ENCODE measurements around the gene GRB14.
"Not testable (repeated sequence)": the region's sequence is repeated elsewhere in the genome, so short reads cannot be mapped to it uniquely, and the experiment has no call there.

The GRB14 gene

GRCh38 chr2:164478205-164478604 lies 143.1 kb downstream of the GRB14 start:
- DNase-seq: no peak

DNA sequence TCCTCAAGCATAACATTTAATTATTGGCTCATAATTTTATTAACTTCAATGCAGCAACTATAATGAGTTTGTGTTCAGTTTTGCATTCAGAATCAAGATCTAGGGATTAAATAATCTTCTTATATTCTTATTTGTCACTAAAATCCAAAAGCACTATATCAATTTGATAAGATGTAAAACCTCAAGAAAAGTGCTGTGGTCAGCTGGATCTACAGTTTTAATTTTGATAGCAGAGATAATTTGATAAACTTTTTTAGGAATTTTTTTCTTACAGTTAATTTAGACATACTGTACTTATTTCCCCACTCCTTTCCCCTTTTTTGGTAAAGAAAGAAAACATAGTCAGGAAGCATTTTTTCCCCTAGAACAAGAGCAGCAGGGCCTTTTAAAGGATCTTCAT lies 146.4 kb downstream of the GRB14 start:
- no peak for DNase-seq

DNA sequence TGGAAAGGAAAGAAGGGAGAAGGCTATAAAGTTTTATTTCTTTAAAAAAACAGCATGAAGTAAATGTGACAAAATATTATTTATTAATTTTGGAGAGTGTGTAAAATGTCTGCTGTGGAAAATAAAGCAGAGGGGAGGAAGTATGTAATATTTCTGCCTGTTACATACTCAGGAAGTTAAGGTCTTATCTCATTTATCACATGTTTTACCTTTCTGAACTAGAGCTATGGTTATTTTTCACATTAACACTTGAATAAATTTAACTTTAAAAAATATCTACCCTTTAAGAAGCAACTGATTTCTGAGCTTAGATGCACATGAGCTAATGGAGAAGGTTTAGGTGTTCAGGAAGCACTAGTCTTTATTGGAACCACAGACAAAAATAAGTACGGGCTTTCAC lies 148.3 kb downstream of the GRB14 start:
- DNase-seq: no peak

DNA sequence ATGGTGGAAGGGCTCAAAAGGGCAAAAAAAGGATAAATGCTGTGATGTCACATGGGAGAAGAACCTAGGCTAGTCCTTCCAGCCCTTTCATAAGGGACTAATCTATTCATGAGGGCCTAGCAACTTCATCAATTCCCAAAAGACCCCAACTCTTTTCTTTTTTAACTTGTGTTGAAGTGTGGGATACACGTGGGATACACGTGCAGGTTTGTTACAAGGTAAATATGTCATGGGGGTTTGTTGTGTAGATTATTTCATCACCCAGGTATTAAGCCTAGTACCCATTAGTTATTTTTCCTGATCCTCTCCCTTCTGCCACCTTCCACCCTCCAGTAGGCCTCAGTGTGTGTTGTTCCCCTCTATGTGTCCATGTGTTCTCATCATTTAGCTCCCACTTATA lies 156.2 kb downstream of the GRB14 start:
- DNase-seq: not testable (repeated sequence)

GRCh38 chr2:164464376-164464775 lies 156.9 kb downstream of the GRB14 start:
- no peak for DNase-seq

GRCh38 chr2:164458792-164459191 lies 162.5 kb downstream of the GRB14 start:
- DNase-seq: no peak

DNA sequence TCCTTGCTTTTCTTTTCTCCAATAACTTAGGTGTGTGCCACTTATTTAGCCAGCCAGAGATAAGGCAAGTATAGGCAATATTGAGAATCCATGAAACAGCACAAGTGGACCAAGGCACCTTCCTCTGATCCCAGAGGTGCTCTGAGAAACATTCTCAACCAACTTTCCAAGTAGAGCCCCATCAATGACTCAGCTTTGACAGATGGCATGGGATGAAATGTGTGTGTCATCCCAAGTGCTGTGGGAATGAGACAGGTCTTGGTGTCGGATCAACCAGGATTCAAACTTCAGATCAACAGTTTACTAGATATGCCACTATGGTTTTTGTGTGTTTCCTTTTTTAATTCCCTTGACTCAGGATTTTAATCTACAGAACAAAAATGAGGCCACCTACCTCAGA lies 164.0 kb downstream of the GRB14 start:
- DNase-seq: no peak

- DNase-seq: peak; percentile 39
Measured at GRCh38 chr2:164456619-164457018, 164.7 kb downstream of the GRB14 start.

DNA sequence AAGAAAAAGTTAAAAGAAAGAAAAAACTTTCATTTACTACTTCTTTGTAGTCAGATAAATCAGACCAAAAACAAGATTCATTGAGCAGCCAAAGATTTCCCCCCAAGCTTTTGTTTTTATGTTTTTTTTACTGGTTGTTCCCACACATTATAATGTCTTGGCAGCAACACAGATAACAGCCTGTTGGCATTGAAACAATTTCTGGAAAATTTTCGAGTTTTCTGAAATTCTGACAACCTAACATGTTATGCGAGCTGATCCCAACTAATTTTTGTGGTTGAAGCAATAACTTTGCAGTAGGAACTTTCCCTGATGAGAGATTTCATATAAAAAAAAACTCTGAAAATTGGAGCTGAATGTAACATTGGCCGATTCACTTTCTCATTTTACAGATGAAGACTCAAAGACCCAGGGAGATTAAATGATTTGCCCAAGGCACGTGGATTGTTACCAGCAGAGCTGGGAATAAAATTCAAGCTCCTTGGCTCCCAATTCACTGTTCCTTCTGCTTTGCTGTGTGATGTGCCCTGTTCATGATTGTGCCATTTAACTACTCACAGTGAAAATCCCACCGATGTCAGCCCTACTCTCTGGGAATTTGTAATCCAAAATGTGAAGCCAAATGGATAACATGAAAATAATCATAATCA lies 167.5 kb downstream of the GRB14 start:
- DNase-seq: no peak

DNA sequence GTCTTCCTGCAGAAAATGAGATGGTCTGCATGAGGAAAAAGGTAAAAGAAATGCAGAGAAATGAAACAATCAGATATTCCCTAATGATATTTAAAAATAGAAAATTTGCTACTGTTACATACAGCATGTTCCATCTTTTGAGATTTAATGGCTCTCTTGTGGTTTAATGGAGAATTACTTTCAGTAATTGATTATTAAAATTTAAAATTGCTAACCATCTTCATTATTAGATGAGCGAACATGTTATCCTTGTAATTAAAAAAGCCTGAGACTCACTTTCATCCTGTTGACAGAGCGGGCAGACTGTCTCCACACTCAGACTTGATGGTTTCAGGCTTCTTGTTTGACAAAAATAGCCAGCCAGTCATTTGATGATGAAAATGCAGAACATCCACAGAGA lies 171.0 kb downstream of the GRB14 start:
- DNase-seq: no peak

GRCh38 chr2:164449706-164450105 lies 171.6 kb downstream of the GRB14 start:
- no peak for DNase-seq

- DNase-seq: no peak
Measured at GRCh38 chr2:164447660-164448059, 173.6 kb downstream of the GRB14 start.
